NCI-H748 (cell line): Measurements from ENCODE around the gene SBF1.
"Not testable (repeated sequence)": the region's sequence is repeated elsewhere in the genome, so short reads cannot be mapped to it uniquely, and the experiment has no call there.

Experiments used
- DNase-seq: peaks from one replicate; lab custom pipeline; 2025; ENCODE audit not compliant: unreplicated experiment; lab: John Stamatoyannopoulos, UW

Gene SBF1, protein sequence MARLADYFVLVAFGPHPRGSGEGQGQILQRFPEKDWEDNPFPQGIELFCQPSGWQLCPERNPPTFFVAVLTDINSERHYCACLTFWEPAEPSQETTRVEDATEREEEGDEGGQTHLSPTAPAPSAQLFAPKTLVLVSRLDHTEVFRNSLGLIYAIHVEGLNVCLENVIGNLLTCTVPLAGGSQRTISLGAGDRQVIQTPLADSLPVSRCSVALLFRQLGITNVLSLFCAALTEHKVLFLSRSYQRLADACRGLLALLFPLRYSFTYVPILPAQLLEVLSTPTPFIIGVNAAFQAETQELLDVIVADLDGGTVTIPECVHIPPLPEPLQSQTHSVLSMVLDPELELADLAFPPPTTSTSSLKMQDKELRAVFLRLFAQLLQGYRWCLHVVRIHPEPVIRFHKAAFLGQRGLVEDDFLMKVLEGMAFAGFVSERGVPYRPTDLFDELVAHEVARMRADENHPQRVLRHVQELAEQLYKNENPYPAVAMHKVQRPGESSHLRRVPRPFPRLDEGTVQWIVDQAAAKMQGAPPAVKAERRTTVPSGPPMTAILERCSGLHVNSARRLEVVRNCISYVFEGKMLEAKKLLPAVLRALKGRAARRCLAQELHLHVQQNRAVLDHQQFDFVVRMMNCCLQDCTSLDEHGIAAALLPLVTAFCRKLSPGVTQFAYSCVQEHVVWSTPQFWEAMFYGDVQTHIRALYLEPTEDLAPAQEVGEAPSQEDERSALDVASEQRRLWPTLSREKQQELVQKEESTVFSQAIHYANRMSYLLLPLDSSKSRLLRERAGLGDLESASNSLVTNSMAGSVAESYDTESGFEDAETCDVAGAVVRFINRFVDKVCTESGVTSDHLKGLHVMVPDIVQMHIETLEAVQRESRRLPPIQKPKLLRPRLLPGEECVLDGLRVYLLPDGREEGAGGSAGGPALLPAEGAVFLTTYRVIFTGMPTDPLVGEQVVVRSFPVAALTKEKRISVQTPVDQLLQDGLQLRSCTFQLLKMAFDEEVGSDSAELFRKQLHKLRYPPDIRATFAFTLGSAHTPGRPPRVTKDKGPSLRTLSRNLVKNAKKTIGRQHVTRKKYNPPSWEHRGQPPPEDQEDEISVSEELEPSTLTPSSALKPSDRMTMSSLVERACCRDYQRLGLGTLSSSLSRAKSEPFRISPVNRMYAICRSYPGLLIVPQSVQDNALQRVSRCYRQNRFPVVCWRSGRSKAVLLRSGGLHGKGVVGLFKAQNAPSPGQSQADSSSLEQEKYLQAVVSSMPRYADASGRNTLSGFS (N-terminal part only)

DNA sequence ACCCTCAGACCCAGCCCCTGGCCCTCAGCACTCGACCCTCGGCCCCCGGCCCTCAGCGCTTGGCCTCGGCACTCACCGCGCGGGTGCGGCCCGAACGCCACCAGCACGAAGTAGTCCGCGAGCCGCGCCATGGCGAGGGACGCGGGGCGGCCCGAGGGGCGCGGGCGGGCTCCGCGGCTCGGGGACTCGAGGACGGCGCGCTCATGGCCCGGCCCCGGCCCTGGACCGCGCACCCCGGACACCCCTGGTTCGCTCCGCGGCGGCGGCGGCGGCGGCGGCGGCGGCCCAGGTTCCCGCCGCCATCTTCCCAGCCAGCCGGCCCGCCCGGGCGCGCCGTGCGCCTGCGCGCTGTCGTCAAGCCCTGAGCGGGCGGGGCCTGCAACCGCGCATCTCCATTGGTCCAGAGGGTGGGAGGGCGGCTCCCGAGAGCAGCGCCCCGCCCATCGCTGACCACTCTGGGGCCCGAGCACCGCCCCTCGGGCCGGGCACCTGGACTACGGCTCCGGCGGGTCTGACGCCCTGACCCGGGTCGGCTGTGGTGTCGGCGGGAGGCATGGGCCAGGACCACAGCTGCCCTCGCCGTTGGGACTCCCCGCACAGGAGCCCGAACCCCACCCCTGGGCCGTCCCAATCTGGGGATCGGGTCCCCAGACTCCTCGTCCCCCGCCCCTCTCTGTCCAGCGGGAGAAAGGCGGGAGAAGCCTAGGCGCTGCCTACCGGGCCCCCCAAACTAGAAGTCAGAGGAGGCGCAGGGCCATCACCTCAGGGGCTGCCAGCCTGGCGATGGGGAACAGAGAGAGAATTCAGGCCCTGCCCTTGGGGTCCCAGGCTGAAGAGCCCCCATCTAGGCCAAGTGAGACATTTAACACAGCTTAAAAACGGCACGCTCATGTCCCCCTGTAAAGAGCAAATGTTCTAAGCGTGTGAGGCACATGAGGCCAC lies at the start of gene SBF1:
TSS of gene SBF1 (minus strand) at position 326 of the 942 bp plus-strand sequence. CDS start at position 131, 195 bp downstream.
- DNase-seq, result peak; percentile 92

DNA sequence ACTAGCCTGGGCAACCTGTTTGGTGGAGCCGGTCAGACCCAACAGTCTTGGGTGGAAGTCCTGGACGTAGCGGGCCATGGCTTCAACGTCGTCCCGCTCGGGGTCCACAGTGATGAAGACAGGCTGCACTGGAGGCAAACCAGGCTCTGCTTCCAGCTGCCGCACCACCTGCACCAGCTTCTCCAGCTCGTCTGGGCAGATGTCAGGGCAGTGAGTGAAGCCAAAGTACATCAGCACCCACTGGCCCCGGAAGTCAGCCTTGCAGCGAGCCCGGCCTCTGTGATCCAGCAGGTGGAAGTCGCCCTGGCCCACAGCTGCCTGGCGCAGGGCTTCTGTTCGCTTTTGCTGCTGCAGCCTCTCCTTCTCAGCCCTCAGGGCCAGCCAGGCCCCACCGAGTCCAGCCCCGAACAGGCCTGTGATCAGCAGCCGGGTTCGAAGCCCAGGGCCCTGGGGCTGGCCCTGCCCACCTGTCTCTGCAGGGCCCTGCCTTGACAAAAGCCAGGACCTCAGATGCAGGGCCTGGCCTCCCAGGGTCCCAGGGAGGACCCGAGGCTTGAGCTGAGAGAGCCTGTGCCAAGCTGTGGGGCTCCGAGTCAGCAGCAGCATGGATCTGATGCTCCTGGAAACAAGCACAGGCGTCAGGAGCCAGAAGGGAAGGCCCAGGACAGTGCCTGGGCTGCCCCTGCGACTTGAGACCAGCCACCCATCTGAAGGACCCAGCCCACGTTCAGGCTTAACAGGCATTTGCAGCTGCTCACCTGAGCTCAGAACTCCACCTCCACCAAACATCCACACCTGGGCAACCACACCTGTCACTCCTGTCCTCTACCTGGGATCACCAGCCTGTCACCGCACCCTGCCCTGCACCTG lies 49.2 kb upstream of the SBF1 start:
- peak; percentile 37 for DNase-seq

DNA sequence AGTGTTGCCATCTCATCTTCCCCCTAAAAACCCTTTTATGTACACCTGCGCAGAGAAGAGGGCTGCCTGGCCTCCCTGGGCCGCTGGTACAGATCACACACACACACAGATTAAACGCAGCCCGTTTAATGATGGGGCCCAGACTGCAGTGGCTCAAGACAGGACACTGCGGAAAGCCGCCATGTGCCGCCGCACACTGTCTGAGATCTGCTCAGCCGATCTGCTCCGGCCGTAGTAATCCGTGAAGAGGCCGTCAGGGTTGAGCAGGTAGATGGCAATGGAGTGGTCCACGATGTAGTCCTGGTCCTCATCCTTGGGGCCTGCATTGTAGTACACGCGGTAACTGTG lies 48.6 kb upstream of the SBF1 start:
- DNase-seq, result no peak

DNA sequence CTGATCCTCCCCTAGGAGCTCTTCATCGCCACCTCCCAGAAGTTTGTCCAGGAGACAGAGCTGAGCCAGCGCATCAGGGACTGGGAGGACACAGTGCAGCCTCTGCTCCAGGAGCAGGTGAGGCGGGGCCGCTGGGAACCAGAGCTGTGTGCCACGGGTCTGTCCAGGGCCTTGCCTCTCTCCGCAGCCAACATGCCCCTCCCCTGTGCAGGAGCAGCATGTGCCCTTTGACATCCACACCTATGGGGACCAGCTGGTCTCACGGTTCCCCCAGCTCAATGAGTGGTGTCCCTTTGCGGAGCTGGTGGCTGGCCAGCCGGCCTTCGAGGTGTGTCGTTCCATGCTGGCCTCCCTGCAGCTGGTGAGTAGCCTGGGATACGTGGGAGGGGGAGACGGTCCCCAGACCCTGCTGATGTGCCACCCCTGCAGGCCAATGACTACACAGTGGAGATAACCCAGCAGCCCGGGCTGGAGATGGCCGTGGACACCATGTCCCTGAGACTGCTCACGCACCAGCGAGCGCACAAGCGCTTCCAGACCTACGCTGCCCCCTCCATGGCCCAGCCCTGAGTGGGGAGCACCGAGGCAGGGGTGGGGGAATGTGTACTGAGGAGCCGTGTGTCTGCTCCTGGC lies 48.1 kb upstream of the SBF1 start:
- DNase-seq, result no peak

DNA sequence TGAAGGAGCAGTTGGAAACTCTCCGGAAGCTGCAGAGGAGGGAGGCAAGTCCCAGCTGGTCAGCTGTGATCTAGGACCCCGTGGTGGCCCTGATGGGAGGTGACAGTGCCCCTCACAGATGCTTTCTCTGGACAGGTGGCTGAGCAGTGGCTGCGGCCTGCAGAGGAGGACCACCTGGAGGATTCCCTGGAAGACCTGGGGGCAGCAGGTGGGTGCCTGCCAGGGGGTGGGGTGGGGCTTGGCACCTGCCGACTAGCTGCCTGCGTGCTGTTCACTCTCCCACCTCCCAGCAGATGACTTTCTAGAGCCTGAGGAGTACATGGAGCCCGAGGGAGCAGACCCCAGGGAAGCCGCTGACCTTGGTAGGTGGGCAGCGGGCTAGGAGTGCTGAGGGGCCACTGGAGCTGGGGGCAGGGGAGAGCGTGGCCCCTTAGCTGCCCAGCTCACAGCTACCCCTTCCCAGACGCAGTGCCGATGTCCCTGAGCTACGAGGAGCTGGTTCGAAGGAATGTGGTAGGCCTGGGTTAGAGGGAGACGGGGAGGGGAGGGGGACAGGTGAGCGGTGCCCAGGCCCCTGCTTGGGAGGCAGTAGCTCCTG lies 47.5 kb upstream of the SBF1 start:
- DNase-seq, result no peak

DNA sequence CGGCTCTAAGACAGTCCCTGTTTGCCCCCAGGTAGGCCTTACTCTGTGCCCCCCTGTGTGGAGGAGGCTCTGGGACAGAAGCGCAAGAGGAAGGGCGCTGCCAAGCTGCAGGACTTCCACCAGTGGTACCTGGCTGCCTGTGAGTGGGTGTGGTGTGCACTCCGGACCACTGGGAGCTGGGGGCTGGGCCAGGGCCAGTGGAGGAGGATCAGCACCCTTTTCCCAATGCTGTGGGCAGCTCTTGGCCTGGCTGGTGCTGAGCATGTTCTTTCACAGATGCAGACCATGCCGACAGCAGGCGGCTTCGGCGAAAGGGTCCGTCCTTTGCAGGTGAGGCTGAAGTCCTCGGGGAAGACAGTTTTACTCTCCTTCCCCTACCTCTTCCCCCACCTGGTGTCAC lies 46.9 kb upstream of the SBF1 start:
- DNase-seq, result no peak

DNA sequence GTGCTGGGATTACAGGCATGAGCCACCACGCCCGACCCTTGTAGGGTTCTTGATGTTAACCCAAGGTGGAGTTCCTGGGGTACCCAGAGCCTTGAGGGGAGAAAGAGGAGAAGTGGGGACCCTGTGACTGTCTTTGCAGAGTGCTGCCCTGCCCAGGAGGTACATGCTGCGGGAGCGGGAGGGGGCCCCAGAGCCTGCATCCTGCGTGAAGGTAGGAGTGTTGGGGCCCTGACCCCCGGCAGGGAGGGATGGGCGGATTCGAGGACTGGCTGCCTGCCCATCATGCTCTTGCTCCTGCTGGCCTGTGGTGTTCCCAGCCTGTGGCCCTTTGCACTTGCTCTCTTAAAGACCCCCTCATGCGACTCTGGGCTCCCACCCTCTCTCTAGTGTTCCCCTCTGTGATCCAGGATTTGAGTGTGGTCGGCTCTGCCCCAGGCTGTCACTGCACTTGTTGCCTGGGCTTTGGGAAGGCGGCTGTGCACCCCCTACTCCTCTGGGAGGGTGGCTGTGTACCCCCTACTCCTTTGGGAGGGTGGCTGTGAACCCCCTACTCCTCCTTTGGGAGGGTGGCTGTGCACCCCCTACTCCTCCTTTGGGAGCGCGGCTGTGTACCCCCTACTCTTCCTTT lies 46.1 kb upstream of the SBF1 start:
- DNase-seq, result no peak

DNA sequence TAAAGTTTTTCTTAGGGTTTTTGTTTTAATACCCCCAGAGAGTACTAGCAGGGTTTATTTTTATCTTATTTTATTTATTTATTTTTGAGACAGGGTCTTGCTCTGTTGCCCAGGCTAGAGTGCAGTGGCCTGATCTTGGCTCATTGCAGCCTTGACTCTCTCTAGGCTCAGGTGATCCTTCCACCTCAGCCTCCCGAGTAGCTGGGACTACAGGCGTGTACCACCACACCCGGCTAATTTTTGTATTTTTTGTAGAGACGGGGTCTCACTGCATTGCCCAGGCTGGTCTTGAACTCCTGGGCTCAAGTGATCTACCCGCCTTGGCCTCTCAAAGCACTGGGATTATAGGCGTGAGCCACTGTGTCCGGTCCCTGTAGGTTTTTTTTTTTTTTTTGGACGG lies 45.3 kb upstream of the SBF1 start:
- DNase-seq, result not testable (repeated sequence)

DNA sequence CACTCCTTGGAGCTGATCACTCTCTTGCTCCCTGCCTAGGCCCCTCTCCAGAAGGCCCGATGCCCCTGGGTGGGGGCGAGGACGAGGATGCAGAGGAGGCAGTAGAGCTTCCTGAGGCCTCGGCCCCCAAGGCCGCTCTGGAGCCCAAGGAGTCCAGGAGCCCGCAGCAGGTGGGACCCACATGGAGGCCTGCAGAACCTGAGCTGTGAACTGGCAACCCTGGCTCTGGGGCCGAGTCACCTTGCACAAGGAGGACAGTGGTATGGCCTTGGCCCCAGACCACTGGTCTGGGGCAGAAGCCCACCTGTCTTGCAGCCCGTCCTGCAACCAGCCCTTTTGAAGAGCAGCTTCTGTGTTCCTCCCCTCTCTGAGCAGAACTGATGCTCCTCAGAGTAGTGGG lies 44.3 kb upstream of the SBF1 start:
- DNase-seq, result no peak

DNA sequence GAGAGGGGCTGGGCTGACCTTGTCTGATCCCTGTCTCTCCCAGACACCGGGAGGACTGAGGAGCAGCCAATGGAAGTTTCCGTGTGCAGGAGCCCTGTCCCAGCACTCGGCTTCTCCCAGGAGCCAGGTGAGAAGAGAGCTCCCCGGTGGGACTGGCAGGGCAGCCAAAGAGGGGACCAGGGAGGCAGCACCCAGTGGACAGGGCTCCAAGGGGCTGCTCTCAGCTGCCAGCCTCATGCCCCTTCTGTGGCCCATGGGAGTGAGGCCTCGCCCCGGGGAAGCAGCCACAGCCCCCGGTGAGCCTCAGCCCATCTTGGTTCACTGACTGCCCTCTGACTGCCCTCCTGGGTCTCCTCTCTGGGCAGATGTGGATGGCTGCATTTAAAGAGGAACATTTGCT lies 43.8 kb upstream of the SBF1 start:
- no peak for DNase-seq

DNA sequence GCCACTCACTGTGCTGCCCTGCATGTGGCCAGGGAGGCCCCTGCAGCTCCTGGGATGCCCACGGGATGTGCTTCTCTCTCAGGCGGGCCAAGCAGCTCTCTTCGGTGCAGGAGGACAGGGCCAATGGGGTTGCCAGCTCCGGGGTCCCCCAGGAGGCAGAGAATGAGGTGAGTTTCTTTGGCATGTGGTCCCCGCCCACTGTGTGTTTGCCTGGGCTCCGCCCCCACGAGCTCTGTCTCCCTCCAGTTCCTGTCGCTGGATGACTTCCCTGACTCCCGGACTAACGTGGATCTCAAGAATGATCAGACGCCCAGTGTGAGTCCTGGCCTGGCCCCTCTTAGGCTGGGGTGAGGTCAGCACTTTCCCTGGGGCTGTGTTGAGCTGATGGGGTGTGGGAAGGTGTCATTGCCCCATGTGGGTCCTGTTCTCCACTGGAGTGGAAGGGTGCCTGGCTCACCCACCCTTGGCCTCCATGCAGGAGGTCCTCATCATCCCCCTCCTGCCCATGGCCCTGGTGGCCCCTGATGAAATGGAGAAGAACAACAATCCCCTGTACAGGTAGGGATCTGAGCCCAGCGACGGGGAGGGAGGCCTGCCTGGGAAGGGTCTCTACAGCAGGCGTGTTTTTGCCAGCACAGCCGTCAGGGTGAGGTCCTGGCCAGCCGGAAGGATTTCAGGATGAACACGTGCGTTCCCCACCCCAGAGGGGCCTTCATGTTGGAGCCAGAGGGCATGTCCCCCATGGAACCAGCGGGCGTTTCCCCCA lies 42.8 kb upstream of the SBF1 start:
- no peak for DNase-seq

DNA sequence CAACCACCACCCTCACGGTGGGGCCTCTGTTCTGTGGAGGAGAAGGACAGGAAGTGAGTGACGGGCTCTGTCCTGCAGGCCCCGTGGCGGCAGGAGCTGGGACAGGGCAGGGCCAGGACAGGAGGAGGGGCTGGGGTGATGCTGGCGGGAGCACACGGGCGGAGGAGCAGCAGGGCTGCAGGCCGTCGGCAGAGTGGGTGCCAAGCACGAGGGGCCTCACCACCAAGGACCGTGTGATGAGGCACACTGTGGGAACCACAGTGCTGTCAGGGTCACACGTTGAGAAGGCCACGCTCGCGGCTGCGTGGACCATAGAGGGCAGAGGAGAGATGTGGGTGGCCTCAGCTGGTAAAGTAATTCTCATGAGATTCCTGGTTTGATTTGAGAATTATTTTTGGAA lies 42.1 kb upstream of the SBF1 start:
- DNase-seq, result no peak

DNA sequence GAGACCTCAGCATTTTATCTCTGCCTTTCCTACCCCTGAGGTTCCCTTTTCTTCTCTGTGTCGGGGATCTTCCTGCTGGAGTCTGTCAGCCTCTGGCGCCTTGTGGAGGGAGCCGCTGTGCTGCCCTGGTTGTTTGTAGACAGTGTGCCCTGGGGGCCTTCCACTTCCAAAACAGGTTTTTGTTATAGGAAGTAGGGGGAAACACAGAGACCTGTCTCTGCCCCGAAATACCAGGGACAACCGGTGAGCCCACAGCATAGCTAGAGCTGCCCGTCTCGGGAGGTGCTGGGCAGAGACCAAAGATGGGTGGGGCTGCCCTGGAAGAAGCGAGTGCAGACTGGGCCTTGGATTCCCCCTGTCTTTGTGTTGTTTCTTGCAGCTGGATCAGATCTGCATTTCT lies 41.2 kb upstream of the SBF1 start:
- DNase-seq, result no peak

DNA sequence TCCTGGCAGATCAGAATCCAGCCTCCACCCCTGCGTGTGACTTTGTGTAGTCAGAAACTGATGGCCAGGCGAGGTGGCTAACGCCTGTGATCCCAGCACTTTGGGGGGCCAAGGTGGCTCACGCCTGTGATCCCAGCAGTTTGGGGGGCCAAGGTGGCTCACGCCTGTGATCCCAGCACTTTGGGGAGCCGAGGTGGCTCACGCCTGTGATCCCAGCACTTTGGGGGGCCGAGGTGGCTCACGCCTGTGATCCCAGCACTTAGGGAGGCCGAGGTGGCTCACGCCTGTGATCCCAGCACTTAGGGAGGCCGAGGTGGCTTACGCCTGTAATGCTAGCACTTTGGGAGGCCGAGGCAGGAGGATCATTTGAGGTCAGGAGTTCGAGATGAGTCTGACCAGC lies 38.3 kb upstream of the SBF1 start:
- no peak for DNase-seq

DNA sequence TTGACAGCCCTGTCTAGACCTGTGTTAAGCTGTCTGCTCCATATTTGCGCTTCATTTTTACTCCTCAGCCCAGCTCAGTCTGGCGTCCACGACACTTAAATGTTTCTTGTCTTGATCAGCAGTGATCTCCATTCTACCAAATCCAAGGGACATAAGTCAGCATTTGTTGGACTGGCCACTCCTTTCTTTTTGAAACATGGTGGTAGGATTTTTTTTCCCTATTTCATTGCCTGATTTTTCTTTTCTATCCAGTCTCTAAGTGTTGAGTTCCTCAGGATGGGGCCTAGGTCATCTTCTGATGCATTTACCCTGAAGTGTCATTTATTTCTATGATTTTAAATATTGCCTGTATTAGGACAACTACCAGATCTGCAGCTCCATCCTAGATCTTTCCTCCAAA lies 34.1 kb upstream of the SBF1 start:
- DNase-seq, result no peak

DNA sequence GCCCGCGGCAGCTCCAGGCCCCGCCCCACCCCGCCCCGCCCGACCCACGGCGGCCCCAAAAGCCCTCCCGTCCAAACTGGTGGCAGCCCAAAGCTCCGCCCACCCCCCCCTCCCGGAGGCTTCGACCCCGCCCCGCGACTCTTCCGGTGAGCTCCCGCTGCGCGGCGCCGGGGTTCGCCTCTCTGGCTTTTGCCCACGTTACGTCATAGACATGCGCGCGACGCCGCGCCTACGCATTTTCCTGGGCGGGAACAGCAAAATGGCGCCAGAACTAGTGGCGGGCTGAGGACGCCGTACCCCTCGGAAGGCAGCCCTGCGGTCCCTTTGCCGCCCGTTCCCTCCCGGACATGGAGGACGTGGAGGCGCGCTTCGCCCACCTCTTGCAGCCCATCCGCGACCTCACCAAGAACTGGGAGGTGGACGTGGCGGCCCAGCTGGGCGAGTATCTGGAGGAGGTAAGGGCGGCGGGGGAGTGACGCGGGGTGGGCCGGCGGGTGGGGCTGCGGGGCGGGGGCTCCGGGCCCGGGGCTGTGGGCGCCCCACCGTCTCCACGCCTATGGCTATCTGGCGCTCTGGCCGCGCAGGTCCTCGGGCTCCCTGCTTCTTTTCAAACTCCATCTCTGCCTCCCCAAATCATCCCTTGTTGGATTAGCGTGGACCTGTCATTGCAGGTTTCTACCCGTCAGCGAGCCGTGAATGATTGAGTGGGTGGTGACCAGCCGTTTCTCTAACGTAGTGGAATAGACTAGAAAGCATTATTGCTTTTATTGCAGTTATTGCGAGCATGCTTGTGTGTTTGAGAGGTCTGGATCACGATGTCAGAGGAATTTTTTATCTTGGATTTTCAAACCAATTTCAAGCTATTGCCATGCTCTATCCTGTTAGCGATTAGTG lies 33.4 kb upstream of the SBF1 start, which contains the start of gene NCAPH2:
TSS of gene NCAPH2 (plus strand) at position 234 of the 894 bp plus-strand sequence. CDS start at position 348, 114 bp downstream.
- DNase-seq, result peak; percentile 97
